Right renal pelvis (tissue), 4 donors: ENCODE results near the gene EPHA4. TPM values are rescaled to one million over a fixed set of nuclear protein-coding genes. Genes with fewer than 3 reads are reported as not detected.

Experiments
- DNase-seq, 4 donors: peaks; one replicate each; pipeline ENCODE4 v3.0.0-alpha.2; 2013; ENCODE audit warnings: low read depth in 4 of 4, low spot score in 3 of 4, missing footprints in 1 of 4
- polyA plus RNA-seq, 4 donors: library from polyadenylated mRNA; unstranded; fragments of 120-200 nt; gene quantifications; one replicate each; pipeline ENCODE4 v1.2.1, GENCODE V29; 2013; ENCODE audit not compliant: insufficient read length in 4 of 4

EPHA4 gene
- polyA plus RNA-seq, 4 donors = 51.1 to 69.1 (median 63.8) TPM

DNA sequence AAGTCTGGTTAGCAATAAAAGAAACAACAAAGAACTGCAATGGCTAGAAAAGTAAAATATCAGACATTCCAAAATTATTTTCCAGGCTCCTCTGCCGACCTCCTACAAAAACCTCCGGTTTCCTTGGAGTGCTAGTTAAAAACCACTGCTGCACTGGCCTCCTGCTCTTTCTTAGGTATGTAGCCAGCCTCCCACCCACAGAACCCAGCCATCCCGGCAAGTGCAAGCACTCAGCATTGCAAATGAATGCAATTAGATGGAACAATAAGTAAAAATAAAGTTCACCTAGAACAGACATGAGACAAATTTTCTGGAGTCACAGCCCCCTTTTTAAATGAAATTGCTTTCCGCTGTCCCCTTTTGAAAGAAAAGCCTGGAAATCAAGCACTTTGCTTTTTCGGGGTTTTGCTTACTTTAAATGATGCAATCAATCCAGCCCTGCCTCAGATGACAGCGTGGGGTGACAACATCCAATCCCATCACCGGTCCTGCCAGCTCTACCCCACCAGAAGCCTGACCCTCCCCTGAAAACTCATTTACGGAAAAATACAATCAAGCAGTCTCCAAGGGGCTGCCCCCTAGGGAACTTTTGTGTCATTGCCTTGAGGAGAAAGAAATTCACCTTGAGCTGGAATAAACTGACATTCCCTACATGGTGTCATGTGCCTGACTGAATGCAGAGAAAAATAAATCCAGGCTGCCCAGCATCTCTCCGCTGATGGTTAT is 199.8 kb downstream of the EPHA4 start:
- DNase-seq = no peak

GRCh38 chr2:221371347-221371746 is 200.8 kb downstream of the EPHA4 start:
- no peak for DNase-seq

DNA sequence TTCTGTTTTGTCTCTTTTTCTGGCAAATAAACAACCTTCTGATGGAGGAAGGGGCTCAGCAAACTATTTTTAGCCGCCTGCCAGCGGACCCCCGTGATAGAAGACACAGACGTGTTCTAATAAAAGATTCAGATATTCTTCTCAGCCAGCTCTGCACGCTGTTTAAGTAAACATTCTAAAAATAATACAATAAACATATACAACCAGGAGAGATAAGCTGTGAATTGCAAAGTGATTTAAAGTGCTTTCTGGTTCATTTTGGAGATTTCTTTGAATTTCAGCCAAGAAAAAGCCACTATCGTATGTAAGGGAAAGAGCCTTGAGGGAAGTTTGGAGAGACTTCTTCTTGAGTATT is 201.3 kb downstream of the EPHA4 start:
- no peak for DNase-seq

GRCh38 chr2:221370076-221370856 is 201.8 kb downstream of the EPHA4 start:
- no peak for DNase-seq
